ENCODE data around the gene BTNL9. TPM values are rescaled to one million over a fixed set of nuclear protein-coding genes. Genes with fewer than 3 reads are reported as not detected.

BTNL9 gene
- total and polyA plus RNA-seq, 2 of the 13 experiments (the other 11 are each of a cell fraction or from before 2014, with no cell fraction given): 0.13 TPM; not detected in 1

DNA sequence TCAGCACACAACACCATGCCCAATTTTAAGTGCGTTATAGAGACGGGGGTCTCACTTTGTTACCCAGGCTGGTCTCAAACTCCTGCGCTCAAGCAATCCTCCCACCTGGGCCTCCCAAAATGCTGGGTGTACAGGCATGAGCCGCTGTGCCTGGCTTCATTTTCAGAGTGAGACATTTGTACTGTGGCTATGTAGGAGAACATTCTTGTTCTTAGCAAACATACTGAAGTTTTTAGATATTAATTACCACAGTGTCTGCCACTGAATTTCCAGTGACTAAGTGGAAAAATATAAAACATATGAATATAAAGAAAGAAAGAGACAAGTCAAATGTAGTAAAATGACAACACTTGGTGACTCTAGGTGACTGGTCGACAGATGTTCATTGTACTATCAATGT is 20.9 kb downstream of the BTNL9 start:
- intact Hi-C loops (cut with micrococcal nuclease; ENCODE audit: unreplicated experiment) (no loop called here), in situ Hi-C loops (cut with HindIII; ENCODE audit: extremely low pct_ligation_motif_present, low pct_unique_long_range_greater_than_20kb) (no loop called here)
- Histone ChIP-seq H3K4me2 (ENCODE audit: low read depth, low read length) (no peak overlapping the region), H3K9me3 (ENCODE audit: low read length) (no peaks in the 10 kb centered on the region), H4K20me1 (ENCODE audit: insufficient read depth, low read length) (no peaks in the 10 kb centered on the region), H3K79me2 (ENCODE audit: insufficient read depth, low read length) (no peaks in the 10 kb centered on the region), H3K4me3 (replicated peaks in 1 of 3; ENCODE audit: insufficient read depth in 1 of 3, low read depth in 2 of 3, low read length in 3 of 3) (no peak overlapping the region), H2AFZ (ENCODE audit: low read length) (no peak overlapping the region), H3K36me3 (replicated peaks in 1 of 2; ENCODE audit: control insufficient read depth in 1 of 2, insufficient read depth in 2 of 2, low read length in 2 of 2) (no peaks in the 10 kb centered on the region), H3K27me3 (ENCODE audit: control insufficient read depth in 1 of 2, insufficient read depth in 2 of 2, low read length in 2 of 2) (peaks cover 9 to 65% of the 10 kb centered on the region in 2 experiments), H3K4me1 (ENCODE audit: insufficient read depth, low read length) (no peaks in the 10 kb centered on the region), H3K9ac (ENCODE audit: insufficient read depth, low read depth, low read length) (no peak overlapping the region), H3K27ac (ENCODE audit: extremely low read length, insufficient read depth, low read length) (no peak overlapping the region)
- BruUV-seq (replicated peaks): no TSS peak
- ATAC-seq: no peak
- no peak for FAIRE-seq
- WGBS (ENCODE audit: low lambda C conversion rate): 17% methylated on average over 5 of the region's 5 CpGs
- ChIA-PET POLR2A (no interaction called here), CTCF (ENCODE audit: low intra/inter-chr PET ratio, low total read pairs) (no interaction called here)
- no peak for DNase-seq (ENCODE audit: low spot score)
- TF ChIP-seq ARNT2 (CRISPR knock-in tag; IDR thresholded peaks at IDR 0.05; ENCODE audit: low read depth) (no peak), NKX3-1 (CRISPR knock-in tag; IDR thresholded peaks at IDR 0.05) (no peak), ZNF562 (CRISPR knock-in tag; IDR thresholded peaks at IDR 0.05; ENCODE audit: borderline replicate concordance) (no peak), CBFB (CRISPR knock-in tag; IDR thresholded peaks at IDR 0.05) (no peak), SUZ12 (IDR thresholded peaks at IDR 0.05; ENCODE audit: low read depth, low read length) (no peak), ZNF644 (CRISPR knock-in tag; IDR thresholded peaks at IDR 0.05; ENCODE audit: low read depth) (no peak), ZNF670 (CRISPR knock-in tag; IDR thresholded peaks at IDR 0.05; ENCODE audit: borderline replicate concordance) (no peak), GATA4 (IDR thresholded peaks at IDR 0.05; ENCODE audit: borderline replicate concordance, low read depth) (no peak)
- TF ChIP-seq, protein P1, sequence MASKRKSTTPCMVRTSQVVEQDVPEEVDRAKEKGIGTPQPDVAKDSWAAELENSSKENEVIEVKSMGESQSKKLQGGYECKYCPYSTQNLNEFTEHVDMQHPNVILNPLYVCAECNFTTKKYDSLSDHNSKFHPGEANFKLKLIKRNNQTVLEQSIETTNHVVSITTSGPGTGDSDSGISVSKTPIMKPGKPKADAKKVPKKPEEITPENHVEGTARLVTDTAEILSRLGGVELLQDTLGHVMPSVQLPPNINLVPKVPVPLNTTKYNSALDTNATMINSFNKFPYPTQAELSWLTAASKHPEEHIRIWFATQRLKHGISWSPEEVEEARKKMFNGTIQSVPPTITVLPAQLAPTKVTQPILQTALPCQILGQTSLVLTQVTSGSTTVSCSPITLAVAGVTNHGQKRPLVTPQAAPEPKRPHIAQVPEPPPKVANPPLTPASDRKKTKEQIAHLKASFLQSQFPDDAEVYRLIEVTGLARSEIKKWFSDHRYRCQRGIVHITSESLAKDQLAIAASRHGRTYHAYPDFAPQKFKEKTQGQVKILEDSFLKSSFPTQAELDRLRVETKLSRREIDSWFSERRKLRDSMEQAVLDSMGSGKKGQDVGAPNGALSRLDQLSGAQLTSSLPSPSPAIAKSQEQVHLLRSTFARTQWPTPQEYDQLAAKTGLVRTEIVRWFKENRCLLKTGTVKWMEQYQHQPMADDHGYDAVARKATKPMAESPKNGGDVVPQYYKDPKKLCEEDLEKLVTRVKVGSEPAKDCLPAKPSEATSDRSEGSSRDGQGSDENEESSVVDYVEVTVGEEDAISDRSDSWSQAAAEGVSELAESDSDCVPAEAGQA (IDR thresholded peaks at IDR 0.05; ENCODE audit: low read depth): no peak
- TF ChIP-seq, protein P1 (CRISPR knock-in tag; IDR thresholded peaks at IDR 0.05; ENCODE audit: borderline replicate concordance): no peak
- TF ChIP-seq, protein P2, sequence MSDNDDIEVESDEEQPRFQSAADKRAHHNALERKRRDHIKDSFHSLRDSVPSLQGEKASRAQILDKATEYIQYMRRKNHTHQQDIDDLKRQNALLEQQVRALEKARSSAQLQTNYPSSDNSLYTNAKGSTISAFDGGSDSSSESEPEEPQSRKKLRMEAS (IDR thresholded peaks at IDR 0.05): no peak
- TF ChIP-seq, protein P3, sequence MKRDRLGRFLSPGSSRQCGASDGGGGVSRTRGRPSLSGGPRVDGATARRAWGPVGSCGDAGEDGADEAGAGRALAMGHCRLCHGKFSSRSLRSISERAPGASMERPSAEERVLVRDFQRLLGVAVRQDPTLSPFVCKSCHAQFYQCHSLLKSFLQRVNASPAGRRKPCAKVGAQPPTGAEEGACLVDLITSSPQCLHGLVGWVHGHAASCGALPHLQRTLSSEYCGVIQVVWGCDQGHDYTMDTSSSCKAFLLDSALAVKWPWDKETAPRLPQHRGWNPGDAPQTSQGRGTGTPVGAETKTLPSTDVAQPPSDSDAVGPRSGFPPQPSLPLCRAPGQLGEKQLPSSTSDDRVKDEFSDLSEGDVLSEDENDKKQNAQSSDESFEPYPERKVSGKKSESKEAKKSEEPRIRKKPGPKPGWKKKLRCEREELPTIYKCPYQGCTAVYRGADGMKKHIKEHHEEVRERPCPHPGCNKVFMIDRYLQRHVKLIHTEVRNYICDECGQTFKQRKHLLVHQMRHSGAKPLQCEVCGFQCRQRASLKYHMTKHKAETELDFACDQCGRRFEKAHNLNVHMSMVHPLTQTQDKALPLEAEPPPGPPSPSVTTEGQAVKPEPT (CRISPR knock-in tag; IDR thresholded peaks at IDR 0.05; ENCODE audit: low read depth): no peak
- TF ChIP-seq, protein P4, sequence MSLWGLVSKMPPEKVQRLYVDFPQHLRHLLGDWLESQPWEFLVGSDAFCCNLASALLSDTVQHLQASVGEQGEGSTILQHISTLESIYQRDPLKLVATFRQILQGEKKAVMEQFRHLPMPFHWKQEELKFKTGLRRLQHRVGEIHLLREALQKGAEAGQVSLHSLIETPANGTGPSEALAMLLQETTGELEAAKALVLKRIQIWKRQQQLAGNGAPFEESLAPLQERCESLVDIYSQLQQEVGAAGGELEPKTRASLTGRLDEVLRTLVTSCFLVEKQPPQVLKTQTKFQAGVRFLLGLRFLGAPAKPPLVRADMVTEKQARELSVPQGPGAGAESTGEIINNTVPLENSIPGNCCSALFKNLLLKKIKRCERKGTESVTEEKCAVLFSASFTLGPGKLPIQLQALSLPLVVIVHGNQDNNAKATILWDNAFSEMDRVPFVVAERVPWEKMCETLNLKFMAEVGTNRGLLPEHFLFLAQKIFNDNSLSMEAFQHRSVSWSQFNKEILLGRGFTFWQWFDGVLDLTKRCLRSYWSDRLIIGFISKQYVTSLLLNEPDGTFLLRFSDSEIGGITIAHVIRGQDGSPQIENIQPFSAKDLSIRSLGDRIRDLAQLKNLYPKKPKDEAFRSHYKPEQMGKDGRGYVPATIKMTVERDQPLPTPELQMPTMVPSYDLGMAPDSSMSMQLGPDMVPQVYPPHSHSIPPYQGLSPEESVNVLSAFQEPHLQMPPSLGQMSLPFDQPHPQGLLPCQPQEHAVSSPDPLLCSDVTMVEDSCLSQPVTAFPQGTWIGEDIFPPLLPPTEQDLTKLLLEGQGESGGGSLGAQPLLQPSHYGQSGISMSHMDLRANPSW (CRISPR knock-in tag; IDR thresholded peaks at IDR 0.05; ENCODE audit: borderline replicate concordance): no peak
- TF ChIP-seq, protein P5, sequence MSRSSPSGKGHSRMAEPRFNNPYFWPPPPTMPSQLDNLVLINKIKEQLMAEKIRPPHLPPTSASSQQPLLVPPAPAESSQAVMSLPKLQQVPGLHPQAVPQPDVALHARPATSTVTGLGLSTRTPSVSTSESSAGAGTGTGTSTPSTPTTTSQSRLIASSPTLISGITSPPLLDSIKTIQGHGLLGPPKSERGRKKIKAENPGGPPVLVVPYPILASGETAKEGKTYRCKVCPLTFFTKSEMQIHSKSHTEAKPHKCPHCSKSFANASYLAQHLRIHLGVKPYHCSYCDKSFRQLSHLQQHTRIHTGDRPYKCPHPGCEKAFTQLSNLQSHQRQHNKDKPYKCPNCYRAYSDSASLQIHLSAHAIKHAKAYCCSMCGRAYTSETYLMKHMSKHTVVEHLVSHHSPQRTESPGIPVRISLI (CRISPR knock-in tag; IDR thresholded peaks at IDR 0.05; ENCODE audit: borderline replicate concordance): no peak
